Stimulated activated effector memory CD8-positive, alpha-beta T cell treated with anti-CD3 and anti-CD28 coated beads, Interleukin-12 subunit alpha, Interleukin-12 subunit beta, amount 100 ng/mL, for 72 hours (primary cell): Measurements from ENCODE around the gene SLC5A5.

ENCODE experiments used
- ATAC-seq: fragments of 150-1000 bp; cut with Tn5 transposase; 2 replicates; pipeline ENCODE4 v1.10.0; 2021
- DNase-seq, 2 donors: peaks; one replicate each; pipeline ENCODE4 v3.0.0; 2021 to 2022; ENCODE audit warnings: low spot score in 2 of 2
- H3K27ac Mint-ChIP-seq: one replicate; pipeline ENCODE4 v1.8.0; 2022; ENCODE audit warnings: mild to moderate bottlenecking, mixed read lengths
- H3K36me3 Mint-ChIP-seq: one replicate; pipeline ENCODE4 v1.8.0; 2022; ENCODE audit warnings: mild to moderate bottlenecking, mixed read lengths
- H3K4me1 Mint-ChIP-seq: one replicate; pipeline ENCODE4 v1.8.0; 2022; ENCODE audit warnings: mixed read lengths
- H3K4me3 Mint-ChIP-seq: one replicate; pipeline ENCODE4 v1.8.0; 2022; ENCODE audit warnings: mild to moderate bottlenecking, mixed read lengths
- H3K9me3 Mint-ChIP-seq: one replicate; pipeline ENCODE4 v1.8.0; 2022; ENCODE audit warnings: mixed read lengths

Gene SLC5A5

GRCh38 chr19:17861542-17862402 lies 10.0 kb upstream of the SLC5A5 start:
- DNase-seq = no peak
- H3K4me1 Mint-ChIP-seq = peaks cover 53% of the 10 kb centered on the region
- H3K27ac Mint-ChIP-seq = peak overlapping the region; percentile 98
- H3K9me3 Mint-ChIP-seq = no peaks in the 10 kb centered on the region
- H3K36me3 Mint-ChIP-seq = peaks cover 77% of the 10 kb centered on the region
- peak overlapping the region; percentile 85 for H3K4me3 Mint-ChIP-seq
- no peak for ATAC-seq

DNA sequence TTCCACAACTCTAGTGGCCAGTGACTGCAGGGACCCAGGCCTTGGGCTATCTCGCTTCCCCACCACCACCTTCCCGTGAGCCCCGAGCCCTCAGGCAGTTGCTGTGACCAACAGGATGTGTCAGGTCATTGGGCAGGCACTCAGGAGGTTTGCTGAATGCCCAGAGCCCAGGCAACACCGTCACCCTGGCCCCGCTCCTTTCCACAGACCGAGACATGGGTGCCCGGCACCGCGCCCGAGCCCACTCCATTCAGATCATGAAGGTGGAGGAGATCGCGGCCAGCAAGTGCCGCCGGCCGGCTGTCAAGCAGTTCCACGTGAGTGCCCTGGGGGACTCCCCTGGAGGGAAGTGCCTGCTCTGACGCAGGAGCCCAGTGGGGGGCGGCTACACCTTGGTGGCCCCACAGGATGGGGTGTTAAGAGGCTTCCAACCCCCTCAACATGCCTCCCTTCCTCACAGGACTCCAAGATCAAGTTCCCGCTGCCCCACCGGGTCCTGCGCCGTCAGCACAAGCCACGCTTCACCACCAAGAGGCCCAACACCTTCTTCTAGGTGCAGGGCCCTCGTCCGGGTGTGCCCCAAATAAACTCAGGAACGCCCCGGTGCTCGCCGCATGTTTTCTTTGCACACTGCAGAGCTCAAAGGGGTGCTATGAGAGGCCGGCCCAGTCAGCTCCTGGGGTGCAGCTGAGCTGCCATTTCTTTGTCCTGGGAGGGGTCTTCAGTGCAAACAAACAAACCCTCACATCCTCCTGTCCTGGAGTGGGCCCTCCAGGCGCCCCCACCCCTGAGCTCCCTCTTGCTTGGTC lies 8.8 kb upstream of the SLC5A5 start:
- Mint-ChIP-seq H3K27ac (peak overlapping the region; percentile 98), H3K4me1 (peaks cover 53% of the 10 kb centered on the region), H3K4me3 (peak overlapping the region; percentile 85), H3K36me3 (peaks cover 77% of the 10 kb centered on the region), H3K9me3 (no peaks in the 10 kb centered on the region)
- DNase-seq (no peak), ATAC-seq (no peak)

DNA sequence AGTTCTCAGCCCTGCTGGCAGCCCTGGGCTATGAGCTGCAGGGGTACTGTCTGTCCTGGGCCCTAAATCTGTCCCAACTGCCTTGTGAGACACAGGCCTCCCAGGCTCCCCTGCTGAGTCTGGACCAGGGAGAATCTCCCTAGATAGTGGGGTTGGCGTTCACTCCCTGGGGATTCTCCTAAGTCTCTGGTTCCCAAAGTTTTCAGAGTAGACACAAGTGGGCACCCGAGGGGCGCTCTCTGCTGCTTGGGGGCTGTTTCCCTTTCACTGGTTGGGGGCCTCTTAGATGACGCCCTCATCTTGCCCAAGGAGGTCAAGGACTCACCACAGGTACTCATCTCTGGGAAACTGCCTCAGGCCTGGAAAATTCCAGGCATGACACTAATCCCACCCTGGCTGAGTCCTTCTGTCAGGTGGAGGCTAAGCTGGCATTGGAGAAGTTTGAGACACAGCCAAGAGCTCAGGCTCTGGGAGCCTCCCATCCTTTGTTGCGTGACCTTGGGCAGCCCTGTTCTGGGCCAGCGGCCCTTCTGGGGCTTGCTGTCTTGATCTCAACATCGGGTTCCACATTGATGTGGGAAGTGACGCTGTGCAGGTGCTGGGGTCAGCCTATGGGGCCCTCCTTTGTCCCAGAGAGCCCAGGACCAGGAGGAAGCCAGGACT lies 8.1 kb upstream of the SLC5A5 start:
- DNase-seq = no peak
- no peak for ATAC-seq
- Mint-ChIP-seq H3K4me3 (peak overlapping the region; percentile 85), H3K36me3 (peaks cover 77% of the 10 kb centered on the region), H3K4me1 (peaks cover 53% of the 10 kb centered on the region), H3K27ac (peak overlapping the region; percentile 98), H3K9me3 (no peaks in the 10 kb centered on the region)

DNA sequence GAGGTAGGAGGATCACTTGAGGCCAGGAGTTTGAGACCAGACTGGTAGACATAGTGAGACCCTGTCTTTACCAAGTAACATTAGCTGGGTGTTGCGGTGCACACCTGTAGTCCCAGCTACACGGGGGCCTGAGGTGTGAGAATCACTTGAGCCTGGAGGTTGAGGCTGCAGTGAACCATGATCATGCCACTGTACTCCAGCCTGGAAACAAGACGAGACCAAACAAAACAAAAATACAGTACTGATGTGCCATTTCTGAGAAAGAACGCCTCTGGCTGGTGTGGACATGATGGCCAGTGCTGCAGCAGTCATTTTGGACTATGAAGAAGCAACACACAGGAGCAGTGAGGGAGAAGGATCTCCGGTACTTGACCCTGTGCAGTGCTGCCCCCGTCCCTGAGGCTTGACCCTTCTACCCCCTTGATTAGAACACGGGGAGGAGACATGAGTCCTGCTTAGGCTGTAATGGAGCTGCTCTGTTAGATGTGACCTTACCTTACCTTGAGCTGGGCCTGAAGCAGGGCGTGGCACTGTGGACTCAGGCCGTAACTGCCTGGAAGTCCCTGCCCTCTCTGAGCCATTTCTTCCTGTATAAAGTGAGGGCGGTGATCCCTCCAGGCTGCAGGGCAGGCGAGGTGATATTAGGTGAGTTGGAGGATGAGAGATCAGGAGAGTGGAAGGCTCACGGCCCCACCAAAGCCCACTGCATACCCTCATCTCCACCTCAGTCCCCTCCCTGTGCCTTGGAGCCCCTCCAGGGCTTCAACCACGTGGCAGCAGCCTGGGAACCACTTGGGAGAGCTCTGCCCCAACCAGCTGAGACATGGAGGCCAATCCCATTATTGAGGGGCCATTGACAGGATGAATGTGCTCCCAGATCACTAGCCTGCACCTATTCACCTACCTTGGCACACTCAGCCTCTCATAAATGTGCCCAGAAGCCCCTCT lies 6.1 kb upstream of the SLC5A5 start:
- DNase-seq = no peak
- peaks cover 38% of the 10 kb centered on the region for H3K4me1 Mint-ChIP-seq
- H3K9me3 Mint-ChIP-seq = no peaks in the 10 kb centered on the region
- peaks cover 62% of the 10 kb centered on the region for H3K36me3 Mint-ChIP-seq
- no peak overlapping the region for H3K4me3 Mint-ChIP-seq
- peak overlapping the region; percentile 98 for H3K27ac Mint-ChIP-seq
- ATAC-seq = peak; percentile 17

DNA sequence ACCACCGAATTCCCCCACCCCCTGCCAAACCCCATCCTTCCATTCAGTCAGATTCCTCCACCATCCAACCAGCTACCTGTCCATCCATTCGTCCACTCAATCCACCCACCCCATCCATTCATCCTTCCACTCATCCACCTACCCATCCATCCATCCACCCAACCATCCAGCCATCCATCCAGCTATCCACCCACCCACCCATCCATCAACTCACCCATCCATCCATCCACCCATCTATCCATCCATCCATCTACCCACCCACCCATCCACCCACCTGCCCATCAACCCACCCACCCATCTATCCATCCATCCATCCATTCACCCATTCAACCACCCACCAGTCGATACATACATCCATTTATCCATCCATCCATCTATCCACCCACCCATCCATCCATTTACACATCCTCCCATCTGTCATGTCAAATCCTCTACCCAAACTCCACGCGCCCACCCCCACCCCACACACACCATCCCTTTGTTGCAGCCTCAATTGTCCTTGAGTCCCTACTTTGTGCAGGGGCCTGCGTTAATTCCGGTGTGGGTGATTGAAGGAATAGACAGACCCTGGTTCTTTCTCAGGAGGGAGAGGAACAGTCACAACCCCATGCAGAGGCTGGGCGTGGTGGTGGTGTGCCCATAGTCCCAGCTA lies 5.3 kb upstream of the SLC5A5 start:
- Mint-ChIP-seq H3K4me1 (peaks cover 37% of the 10 kb centered on the region), H3K4me3 (no peak overlapping the region), H3K36me3 (peaks cover 54% of the 10 kb centered on the region), H3K27ac (peak overlapping the region; percentile 98), H3K9me3 (no peaks in the 10 kb centered on the region)
- DNase-seq (no peak), ATAC-seq (no peak)

- peaks cover 37% of the 10 kb centered on the region for H3K4me1 Mint-ChIP-seq
- DNase-seq (no peak), ATAC-seq (no peak)
- H3K27ac Mint-ChIP-seq = peak overlapping the region; percentile 98
- no peaks in the 10 kb centered on the region for H3K9me3 Mint-ChIP-seq
- H3K36me3 Mint-ChIP-seq = peaks cover 48% of the 10 kb centered on the region
- no peak overlapping the region for H3K4me3 Mint-ChIP-seq
Observed at GRCh38 chr19:17866964-17867486, 4.7 kb upstream of the SLC5A5 start.

GRCh38 chr19:17868669-17869068 lies 3.1 kb upstream of the SLC5A5 start:
- no peak for ATAC-seq

DNA sequence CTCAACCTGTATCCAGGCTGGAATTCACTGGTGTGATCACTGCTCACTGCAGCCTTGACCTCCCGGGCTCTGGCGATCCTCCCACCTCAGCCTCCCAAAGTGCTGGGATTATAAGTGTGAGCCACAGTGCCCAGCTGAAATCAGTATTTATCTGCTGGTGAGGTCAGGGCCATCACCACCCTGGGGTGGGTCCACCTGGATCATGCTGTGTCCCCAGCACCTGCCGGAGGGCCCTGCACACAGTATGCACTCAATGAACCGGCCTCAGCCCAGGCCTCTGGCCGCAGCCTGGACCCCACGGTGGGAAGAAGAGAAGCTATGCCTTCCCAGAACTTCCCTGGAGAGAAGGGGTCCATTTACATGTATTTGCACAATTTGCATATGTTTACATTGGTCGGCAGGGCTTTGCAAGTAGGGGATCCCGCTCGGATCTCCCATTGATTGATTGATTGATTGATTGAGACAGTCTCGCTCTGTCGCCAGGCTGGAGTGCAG lies 2.6 kb upstream of the SLC5A5 start:
- no peak overlapping the region for H3K4me3 Mint-ChIP-seq
- H3K9me3 Mint-ChIP-seq = no peaks in the 10 kb centered on the region
- no peak overlapping the region for H3K27ac Mint-ChIP-seq
- peaks cover 29% of the 10 kb centered on the region for H3K4me1 Mint-ChIP-seq
- no peak for DNase-seq
- no peak for ATAC-seq
- peaks cover 27% of the 10 kb centered on the region for H3K36me3 Mint-ChIP-seq

More at GRCh38 chr19:17868669-17869068, 3.1 kb upstream of the SLC5A5 start:
- H3K36me3 Mint-ChIP-seq = peaks cover 32% of the 10 kb centered on the region
- no peak for DNase-seq
- no peak overlapping the region for H3K4me3 Mint-ChIP-seq
- no peaks in the 10 kb centered on the region for H3K9me3 Mint-ChIP-seq
- no peak overlapping the region for H3K27ac Mint-ChIP-seq
- H3K4me1 Mint-ChIP-seq = peaks cover 32% of the 10 kb centered on the region

DNA sequence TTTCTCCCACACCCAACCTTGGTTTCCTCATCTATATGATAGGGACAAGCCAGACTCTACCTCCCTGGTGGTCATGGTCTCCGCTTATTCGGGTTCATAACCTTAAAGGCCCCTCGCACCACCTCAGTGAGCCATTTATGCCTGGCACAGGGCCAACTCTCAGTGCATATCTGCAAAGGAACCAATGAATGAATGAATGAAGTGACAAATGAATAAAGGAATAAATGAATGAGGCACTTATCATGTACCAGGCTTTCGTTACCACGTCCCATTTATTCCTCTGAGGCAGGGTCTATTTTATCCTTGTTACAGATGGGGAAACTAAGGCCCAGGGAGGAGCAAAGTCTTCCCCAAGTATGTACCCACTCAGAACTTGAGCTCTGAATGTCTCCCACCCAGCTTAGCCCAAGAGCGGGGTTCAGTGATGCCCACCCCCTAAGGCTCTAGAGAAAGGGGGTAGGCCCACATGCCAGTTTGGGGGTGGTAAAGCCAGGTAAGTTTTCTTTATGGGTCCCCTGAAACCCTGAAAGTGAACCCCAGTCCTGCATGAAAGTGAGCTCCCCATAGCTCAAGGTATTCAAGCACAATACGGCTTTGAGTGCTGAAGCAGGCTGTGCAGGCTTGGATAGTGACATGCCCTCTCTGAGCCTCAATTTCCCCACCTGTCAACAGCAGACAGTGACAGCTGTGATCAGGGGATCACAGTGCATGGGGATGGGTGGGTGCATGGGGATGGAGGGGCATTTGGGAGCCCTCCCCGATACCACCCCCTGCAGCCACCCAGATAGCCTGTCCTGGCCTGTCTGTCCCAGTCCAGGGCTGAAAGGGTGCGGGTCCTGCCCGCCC lies 490 bp upstream of the SLC5A5 start:
- H3K4me3 Mint-ChIP-seq = peak overlapping the region; percentile 71
- H3K27ac Mint-ChIP-seq = no peak overlapping the region
- H3K36me3 Mint-ChIP-seq = peaks cover 6% of the 10 kb centered on the region
- DNase-seq (no peak), ATAC-seq (no peak)
- H3K4me1 Mint-ChIP-seq = peaks cover 27% of the 10 kb centered on the region
- H3K9me3 Mint-ChIP-seq = no peaks in the 10 kb centered on the region

DNA sequence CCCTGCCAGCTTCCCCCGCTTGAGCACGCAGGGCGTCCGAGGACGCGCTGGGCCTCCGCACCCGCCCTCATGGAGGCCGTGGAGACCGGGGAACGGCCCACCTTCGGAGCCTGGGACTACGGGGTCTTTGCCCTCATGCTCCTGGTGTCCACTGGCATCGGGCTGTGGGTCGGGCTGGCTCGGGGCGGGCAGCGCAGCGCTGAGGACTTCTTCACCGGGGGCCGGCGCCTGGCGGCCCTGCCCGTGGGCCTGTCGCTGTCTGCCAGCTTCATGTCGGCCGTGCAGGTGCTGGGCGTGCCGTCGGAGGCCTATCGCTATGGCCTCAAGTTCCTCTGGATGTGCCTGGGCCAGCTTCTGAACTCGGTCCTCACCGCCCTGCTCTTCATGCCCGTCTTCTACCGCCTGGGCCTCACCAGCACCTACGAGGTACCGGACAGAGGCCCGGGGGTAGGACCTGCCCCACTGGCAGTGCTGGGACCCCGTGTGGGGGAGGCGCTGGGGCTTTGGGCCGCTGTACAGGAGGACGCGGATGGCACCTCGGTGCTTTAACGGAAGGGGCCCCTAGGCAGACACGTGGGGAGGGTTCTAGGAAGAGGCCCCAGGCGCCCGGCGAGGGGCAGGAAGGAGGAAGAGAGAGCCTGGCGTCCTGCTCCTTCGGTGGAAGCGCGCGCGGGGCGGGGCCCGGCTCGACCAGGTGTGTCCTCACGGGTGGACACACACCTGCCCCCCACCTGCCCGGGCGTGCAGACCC lies 681 bp downstream of the SLC5A5 start:
- peak in 1 of 2 donors; percentile 74 for DNase-seq
- Mint-ChIP-seq H3K36me3 (no peaks in the 10 kb centered on the region), H3K4me1 (peaks cover 27% of the 10 kb centered on the region), H3K4me3 (peak overlapping the region; percentile 71), H3K9me3 (no peaks in the 10 kb centered on the region), H3K27ac (no peak overlapping the region)
- peak; percentile 66 for ATAC-seq

- no peak overlapping the region for H3K27ac Mint-ChIP-seq
- peak overlapping the region; percentile 71 for H3K4me3 Mint-ChIP-seq
- H3K36me3 Mint-ChIP-seq = no peaks in the 10 kb centered on the region
- no peaks in the 10 kb centered on the region for H3K9me3 Mint-ChIP-seq
- peaks cover 27% of the 10 kb centered on the region for H3K4me1 Mint-ChIP-seq
- peak; percentile 85 for ATAC-seq
- DNase-seq = peak; percentile 41 to 74
Observed at GRCh38 chr19:17873786-17874757, 2.3 kb downstream of the SLC5A5 start.

DNA sequence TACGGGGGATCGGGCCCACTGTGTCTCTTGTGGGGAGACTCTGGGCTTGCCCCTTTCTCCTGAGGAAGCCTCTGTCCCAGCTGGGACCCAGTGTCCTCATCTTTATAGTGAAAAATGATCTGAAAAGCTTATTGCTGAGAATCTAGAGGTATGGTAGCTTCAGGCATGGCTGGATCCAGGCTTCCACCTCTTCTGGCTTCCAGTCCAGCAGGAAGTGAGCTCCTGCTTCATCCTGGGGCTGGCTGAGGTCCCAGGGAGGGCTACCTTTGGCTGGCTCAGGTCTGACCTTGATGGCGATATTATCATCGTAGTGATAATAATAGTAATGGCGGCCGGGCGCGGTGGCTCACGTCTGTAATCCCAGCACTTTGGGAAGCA lies 3.0 kb downstream of the SLC5A5 start:
- Mint-ChIP-seq H3K4me3 (peak overlapping the region; percentile 71), H3K9me3 (no peaks in the 10 kb centered on the region), H3K4me1 (peaks cover 27% of the 10 kb centered on the region), H3K27ac (no peak overlapping the region), H3K36me3 (no peaks in the 10 kb centered on the region)
- ATAC-seq (no peak), DNase-seq (no peak)
